ENCODE measurements around the gene DTHD1. TPM values are rescaled to one million over a fixed set of nuclear protein-coding genes. Genes with fewer than 3 reads are reported as not detected.
A peak's percentile ranks its signal among the peaks of the same experiment; 100 is the strongest.

DTHD1 gene
- total RNA-seq, 2 experiments from 2014 or later: 1.7 to 2.9 TPM

DNA sequence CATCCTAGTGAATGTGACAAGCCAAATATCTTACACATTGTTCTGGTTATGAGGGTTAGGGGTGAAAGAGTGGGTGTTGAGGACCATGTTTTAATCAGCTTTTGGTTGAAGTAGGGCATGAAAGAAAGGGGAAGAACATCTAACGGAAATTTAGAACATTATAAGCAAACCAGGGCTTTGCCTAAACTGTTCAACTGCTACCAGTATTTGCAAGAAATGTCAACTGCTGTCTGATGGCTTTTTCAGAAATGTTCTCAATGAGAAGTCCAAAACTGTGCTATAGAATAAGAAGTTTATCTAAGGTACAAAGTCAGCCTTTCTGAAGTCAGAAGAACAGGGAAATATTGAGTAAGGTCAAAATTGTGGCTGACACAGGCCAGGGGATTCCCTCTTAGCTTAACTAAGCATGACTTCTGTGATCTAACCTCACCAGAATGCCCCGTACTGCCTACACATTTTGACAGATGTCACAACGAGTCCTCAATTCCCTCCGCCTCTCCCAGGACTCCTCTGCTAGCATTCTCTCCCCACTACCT lies 67.1 kb downstream of the DTHD1 start:
- H3K27ac Mint-ChIP-seq: peak overlapping the region; percentile 63
- H3K9me3 Mint-ChIP-seq (ENCODE audit: low read depth): no peaks in the 10 kb centered on the region
- H3K36me3 Mint-ChIP-seq: no peaks in the 10 kb centered on the region
- H3K4me1 Mint-ChIP-seq: peaks cover 35% of the 10 kb centered on the region
- H3K4me3 Mint-ChIP-seq: no peak overlapping the region
- ATAC-seq: peak; percentile 67
- H3K27me3 Mint-ChIP-seq: no peaks in the 10 kb centered on the region
- CTCF ChIA-PET: interaction anchor here (0.7 to 3.7 kb wide), 6 partner anchors 9 to 159 kb away, joined by 3 to 64 read pairs (median 6); no protein-coding TSS in a partner anchor
- peak; percentile 55 for DNase-seq

DNA sequence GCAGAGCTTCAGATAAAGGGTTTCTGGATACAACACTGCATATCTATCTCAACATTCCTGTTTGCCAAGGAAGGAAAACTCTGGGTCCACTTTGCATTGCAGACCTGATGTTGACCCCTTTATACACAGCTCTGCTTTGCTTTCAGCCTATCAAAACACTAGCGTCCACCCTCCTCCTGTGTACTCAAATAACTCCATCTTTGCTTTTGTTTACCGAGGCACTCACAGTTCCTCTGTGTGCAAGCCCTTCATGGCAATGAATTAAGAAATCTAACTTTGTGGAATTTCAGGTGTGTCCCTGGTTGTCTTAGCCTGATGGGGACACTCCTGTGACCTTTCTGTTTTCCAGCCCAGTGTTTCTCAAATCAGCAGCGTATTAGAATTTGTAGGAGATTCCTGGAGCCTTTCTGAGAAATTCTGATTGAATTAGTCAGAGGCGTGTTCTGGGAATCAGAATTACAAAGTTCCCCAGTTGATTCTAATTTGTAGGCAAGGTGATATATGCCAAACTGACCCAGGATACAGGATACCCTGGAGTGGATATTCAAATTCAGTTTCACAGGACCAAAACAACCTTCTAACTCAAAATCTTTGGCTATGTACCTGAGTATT lies 68.6 kb downstream of the DTHD1 start:
- Mint-ChIP-seq H3K9me3 (ENCODE audit: low read depth) (no peaks in the 10 kb centered on the region), H3K27me3 (no peaks in the 10 kb centered on the region), H3K4me1 (peaks cover 35% of the 10 kb centered on the region), H3K36me3 (no peaks in the 10 kb centered on the region), H3K4me3 (no peak overlapping the region), H3K27ac (no peak overlapping the region)
- CTCF ChIA-PET: interaction anchor here (0.7 to 3.7 kb wide), 8 partner anchors 11 to 160 kb away, joined by 3 to 64 read pairs (median 6); partner anchors contain the start of gene ARAP2
- no peak for DNase-seq
- no peak for ATAC-seq

DNA sequence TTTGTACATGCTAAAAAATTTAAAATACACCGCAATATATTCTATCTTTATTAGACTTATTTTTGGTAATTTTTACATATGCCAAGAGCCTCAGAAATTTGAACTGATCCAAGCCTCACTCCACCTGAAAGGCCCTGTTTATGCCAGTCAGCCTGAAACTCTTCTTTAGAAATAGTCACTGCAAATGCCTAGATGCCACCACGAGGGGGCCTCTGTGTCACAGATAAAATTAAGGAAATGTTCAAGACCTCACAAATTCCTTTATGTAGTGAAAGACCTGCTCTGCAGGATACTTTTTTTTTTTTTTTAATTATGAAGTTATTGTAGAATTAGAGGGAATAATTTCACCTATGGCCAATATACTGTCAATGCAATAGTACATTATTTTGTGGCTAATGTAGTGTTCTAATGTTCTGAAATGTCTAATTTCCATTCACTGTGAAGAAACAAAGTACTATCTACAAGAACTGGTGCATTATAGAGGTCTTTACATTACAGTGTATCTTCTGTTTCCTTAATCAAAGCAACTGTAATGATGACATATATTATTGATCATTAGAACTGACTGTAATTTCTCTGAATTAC lies 69.8 kb downstream of the DTHD1 start:
- H3K27ac Mint-ChIP-seq: no peak overlapping the region
- DNase-seq (peak; percentile 84), ATAC-seq (peak; percentile 80)
- no peaks in the 10 kb centered on the region for H3K36me3 Mint-ChIP-seq
- no peaks in the 10 kb centered on the region for H3K27me3 Mint-ChIP-seq
- H3K4me1 Mint-ChIP-seq: peaks cover 35% of the 10 kb centered on the region
- CTCF ChIA-PET: interaction anchor here (1.3 to 3.8 kb wide), 6 partner anchors 35 to 107 kb away, joined by 3 to 64 read pairs (median 11); partner anchors contain the start of gene ARAP2
- no peaks in the 10 kb centered on the region for H3K9me3 Mint-ChIP-seq (ENCODE audit: low read depth)
- no peak overlapping the region for H3K4me3 Mint-ChIP-seq

- H3K36me3 Mint-ChIP-seq: no peaks in the 10 kb centered on the region
- no peak overlapping the region for H3K27ac Mint-ChIP-seq
- H3K4me1 Mint-ChIP-seq: peaks cover 25% of the 10 kb centered on the region
- peaks cover 3% of the 10 kb centered on the region for H3K27me3 Mint-ChIP-seq
- CTCF ChIA-PET: interaction anchor here (0.6 to 3.8 kb wide), 3 partner anchors 14 to 296 kb away, joined by 3 to 40 read pairs (median 4); no protein-coding TSS in a partner anchor
- ATAC-seq: no peak
- no peak overlapping the region for H3K4me3 Mint-ChIP-seq
- H3K9me3 Mint-ChIP-seq (ENCODE audit: low read depth): no peaks in the 10 kb centered on the region
- DNase-seq: no peak
Observed at GRCh38 chr4:36353998-36354397, 72.6 kb downstream of the DTHD1 start.

GRCh38 chr4:36358173-36358572 lies 76.8 kb downstream of the DTHD1 start:
- no peak overlapping the region for H3K27ac Mint-ChIP-seq
- H3K4me3 Mint-ChIP-seq: no peak overlapping the region
- H3K4me1 Mint-ChIP-seq: no peaks in the 10 kb centered on the region
- no peak for ATAC-seq
- DNase-seq: no peak
- CTCF ChIA-PET: interaction anchor here (1.3 to 2.0 kb wide), 2 partner anchors 25 to 42 kb away, joined by 3 to 5 read pairs; no protein-coding TSS in a partner anchor
- no peaks in the 10 kb centered on the region for H3K9me3 Mint-ChIP-seq (ENCODE audit: low read depth)
- no peaks in the 10 kb centered on the region for H3K36me3 Mint-ChIP-seq
- H3K27me3 Mint-ChIP-seq: peaks cover 3% of the 10 kb centered on the region

GRCh38 chr4:36360755-36361154 lies 79.3 kb downstream of the DTHD1 start:
- CTCF ChIA-PET: interaction anchor here (5.6 kb wide), 1 partner anchor 38 kb away, joined by 23 read pairs; no protein-coding TSS in a partner anchor

DNA sequence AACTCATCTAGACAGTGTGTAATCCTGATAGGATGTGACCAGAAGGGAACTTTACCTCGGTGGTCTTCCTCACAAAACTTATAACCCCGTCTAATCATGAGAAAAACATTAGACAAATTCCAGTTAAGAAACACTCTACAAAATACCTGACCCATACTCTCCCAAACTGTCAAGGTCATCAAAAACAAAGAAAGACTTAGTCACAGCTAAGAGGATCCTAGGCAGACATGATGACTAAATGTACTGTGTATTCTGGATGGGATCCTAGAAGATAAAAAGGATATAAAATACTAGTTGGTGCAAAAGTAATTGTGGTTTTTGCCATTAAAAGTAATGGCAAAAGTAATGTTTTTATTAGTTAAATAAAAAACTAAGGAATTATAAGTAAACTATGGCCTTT lies 81.6 kb downstream of the DTHD1 start:
- CTCF ChIA-PET: interaction anchor here (0.8 to 5.6 kb wide), 2 partner anchors 36 to 39 kb away, joined by 3 to 23 read pairs; no protein-coding TSS in a partner anchor
- no peak overlapping the region for H3K27ac Mint-ChIP-seq
- no peak overlapping the region for H3K4me3 Mint-ChIP-seq
- DNase-seq: no peak
- H3K9me3 Mint-ChIP-seq (ENCODE audit: low read depth): no peaks in the 10 kb centered on the region
- H3K36me3 Mint-ChIP-seq: no peaks in the 10 kb centered on the region
- ATAC-seq: no peak
- H3K4me1 Mint-ChIP-seq: no peaks in the 10 kb centered on the region
- no peaks in the 10 kb centered on the region for H3K27me3 Mint-ChIP-seq

More at GRCh38 chr4:36360755-36361154, 79.3 kb downstream of the DTHD1 start:
- H3K27ac Mint-ChIP-seq: no peak overlapping the region
- DNase-seq (no peak), ATAC-seq (no peak)
- no peaks in the 10 kb centered on the region for H3K9me3 Mint-ChIP-seq (ENCODE audit: low read depth)
- H3K27me3 Mint-ChIP-seq: peaks cover 3% of the 10 kb centered on the region
- no peaks in the 10 kb centered on the region for H3K36me3 Mint-ChIP-seq
- H3K4me3 Mint-ChIP-seq: no peak overlapping the region
- no peaks in the 10 kb centered on the region for H3K4me1 Mint-ChIP-seq

DNA sequence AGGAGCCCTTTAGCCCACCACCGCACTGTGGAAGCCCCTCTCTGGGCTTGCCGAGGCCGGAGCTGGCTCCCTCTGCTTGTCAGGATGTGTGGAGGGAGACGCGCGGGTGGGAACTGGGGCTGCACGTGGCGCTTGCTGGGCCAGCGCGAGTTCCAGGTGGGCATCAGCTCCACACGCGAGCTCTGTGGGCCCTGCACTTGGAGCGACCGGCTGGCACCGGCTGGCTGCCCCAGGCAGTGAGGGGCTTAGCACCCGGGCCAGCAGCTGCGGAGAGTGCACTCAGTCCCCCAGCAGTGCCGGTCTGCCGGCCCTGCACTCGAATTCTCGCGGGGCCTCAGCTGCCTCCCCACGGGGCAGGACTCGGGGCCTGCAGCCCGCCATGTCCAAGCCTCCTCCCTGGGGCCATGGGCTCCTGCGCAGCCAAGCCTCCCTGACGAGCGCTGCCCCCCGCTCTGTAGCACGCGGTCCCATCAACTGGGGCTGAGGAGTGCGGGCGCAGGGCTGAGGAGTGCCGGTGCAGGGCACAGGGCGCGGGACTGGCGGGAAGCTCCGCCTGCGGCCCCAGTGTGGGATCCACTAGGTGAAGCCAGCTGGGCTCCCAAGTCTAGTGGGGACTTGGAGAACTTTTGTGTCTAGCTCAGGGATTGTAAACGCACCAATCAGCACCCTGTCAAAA lies 93.6 kb downstream of the DTHD1 start:
- Mint-ChIP-seq H3K27me3 (peaks cover 9% of the 10 kb centered on the region), H3K36me3 (peaks cover 10% of the 10 kb centered on the region), H3K9me3 (ENCODE audit: low read depth) (peaks cover 15% of the 10 kb centered on the region), H3K27ac (no peak overlapping the region), H3K4me1 (no peaks in the 10 kb centered on the region), H3K4me3 (no peak overlapping the region)
- ATAC-seq (no peak), DNase-seq (no peak)
- CTCF ChIA-PET: no interaction called here

- Mint-ChIP-seq H3K27ac (peak overlapping the region; percentile 83), H3K36me3 (no peaks in the 10 kb centered on the region), H3K4me3 (peak overlapping the region; percentile 40), H3K27me3 (peaks cover 26% of the 10 kb centered on the region), H3K4me1 (peaks cover 25% of the 10 kb centered on the region), H3K9me3 (ENCODE audit: low read depth) (no peaks in the 10 kb centered on the region)
- ATAC-seq (peak; percentile 94), DNase-seq (peak; percentile 82)
- CTCF ChIA-PET: interaction anchor here (1.0 to 3.1 kb wide), 3 partner anchors 9 to 34 kb away, joined by 3 to 16 read pairs (median 7); no protein-coding TSS in a partner anchor
Observed at GRCh38 chr4:36385951-36386571, 104.6 kb downstream of the DTHD1 start.

DNA sequence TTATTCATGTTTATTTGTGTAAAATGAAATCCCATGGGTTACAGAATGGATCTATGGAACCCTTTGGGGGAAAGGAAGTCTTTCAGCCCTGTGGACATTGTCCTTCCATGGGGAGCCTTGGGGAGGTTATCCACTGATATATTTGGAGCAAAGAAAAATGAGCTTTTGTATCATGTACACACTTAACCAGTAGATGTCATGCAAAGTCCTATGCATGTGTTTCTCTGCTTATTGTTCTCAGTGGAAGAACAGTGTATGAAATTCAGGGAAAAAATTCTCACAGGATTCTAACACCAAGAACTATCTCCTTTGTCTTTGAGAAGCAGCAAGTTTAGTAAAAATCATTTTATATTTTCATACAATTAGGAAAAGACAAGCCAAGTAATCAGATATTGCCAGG lies 105.3 kb downstream of the DTHD1 start:
- H3K27me3 Mint-ChIP-seq: peaks cover 31% of the 10 kb centered on the region
- DNase-seq (no peak), ATAC-seq (no peak)
- H3K4me3 Mint-ChIP-seq: no peak overlapping the region
- H3K4me1 Mint-ChIP-seq: peaks cover 25% of the 10 kb centered on the region
- CTCF ChIA-PET: interaction anchor here (1.1 to 3.1 kb wide), 4 partner anchors 8 to 143 kb away, joined by 3 to 16 read pairs (median 6); partner anchors contain the start of gene ARAP2
- H3K36me3 Mint-ChIP-seq: no peaks in the 10 kb centered on the region
- no peak overlapping the region for H3K27ac Mint-ChIP-seq
- H3K9me3 Mint-ChIP-seq (ENCODE audit: low read depth): no peaks in the 10 kb centered on the region

DNA sequence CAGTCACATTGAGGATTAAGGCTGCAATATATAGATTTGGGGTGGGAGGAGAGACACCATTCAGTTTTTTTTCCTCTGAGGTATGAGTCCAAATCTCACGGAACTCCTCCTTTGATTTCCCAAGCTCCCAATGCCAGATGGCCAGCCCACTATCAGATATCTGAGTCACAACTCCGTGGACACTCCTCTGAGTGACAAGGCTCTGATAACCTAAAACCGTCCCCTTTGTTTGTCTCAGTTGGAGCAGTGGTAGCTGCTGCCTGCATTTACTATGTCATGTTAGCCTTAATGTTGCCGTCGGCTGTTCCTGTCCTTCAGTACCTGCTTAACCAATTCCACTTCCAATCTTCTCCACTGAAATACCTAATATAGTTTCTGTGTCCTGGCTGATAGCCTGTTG lies 107.3 kb downstream of the DTHD1 start:
- H3K27ac Mint-ChIP-seq: no peak overlapping the region
- H3K36me3 Mint-ChIP-seq: no peaks in the 10 kb centered on the region
- CTCF ChIA-PET: interaction anchor here (3.2 kb wide), 1 partner anchor 11 kb away, joined by 23 read pairs; no protein-coding TSS in a partner anchor
- no peak for ATAC-seq
- H3K27me3 Mint-ChIP-seq: peaks cover 47% of the 10 kb centered on the region
- H3K4me1 Mint-ChIP-seq: peaks cover 25% of the 10 kb centered on the region
- DNase-seq: no peak
- no peak overlapping the region for H3K4me3 Mint-ChIP-seq
- no peaks in the 10 kb centered on the region for H3K9me3 Mint-ChIP-seq (ENCODE audit: low read depth)

DNA sequence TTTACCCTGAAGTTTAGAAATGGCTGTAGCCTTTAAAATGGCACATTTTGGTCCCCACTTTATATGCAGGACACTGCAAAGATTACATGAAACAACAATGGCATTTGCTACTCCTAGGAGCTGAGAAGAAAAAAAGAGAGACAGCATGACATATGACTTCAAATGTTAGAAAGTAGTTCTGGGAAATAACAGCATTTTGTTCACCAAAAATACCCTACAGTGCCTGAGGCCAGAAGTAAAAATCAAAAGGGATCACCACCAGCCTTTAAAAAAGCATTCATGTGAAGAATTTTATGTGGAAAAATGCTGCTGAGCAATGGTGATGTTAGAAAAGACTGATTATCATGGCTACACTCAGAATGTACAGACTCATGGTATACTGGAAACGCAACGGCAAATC lies 110.0 kb downstream of the DTHD1 start:
- peaks cover 21% of the 10 kb centered on the region for H3K4me1 Mint-ChIP-seq
- ATAC-seq (no peak), DNase-seq (no peak)
- peaks cover 50% of the 10 kb centered on the region for H3K27me3 Mint-ChIP-seq
- H3K4me3 Mint-ChIP-seq: no peak overlapping the region
- H3K9me3 Mint-ChIP-seq (ENCODE audit: low read depth): no peaks in the 10 kb centered on the region
- CTCF ChIA-PET: interaction anchor here (1.2 to 3.2 kb wide), 2 partner anchors 8 to 11 kb away, joined by 4 to 23 read pairs; no protein-coding TSS in a partner anchor
- H3K36me3 Mint-ChIP-seq: no peaks in the 10 kb centered on the region
- H3K27ac Mint-ChIP-seq: no peak overlapping the region

Measured in activated CD8-positive, alpha-beta memory T cell treated with anti-CD3 and anti-CD28 coated beads, Interleukin-2, amount 10 ng/mL, durations not matched to agents 7 days and 5 days (primary cell).